ENCODE measurements around the gene ABI1. TPM values are rescaled to one million over a fixed set of nuclear protein-coding genes. Genes with fewer than 3 reads are reported as not detected.
"Not testable (repeated sequence)": the region's sequence is repeated elsewhere in the genome, so short reads cannot be mapped to it uniquely, and the experiment has no call there.

The ABI1 gene
- total RNA-seq, 1 donor from 2014 or later = 62.9 TPM

- peak; percentile 32 for DNase-seq (ENCODE audit: low read depth)
These were observed 55.1 kb downstream of the ABI1 start for GRCh38 chr10:26805567-26806245.

- DNase-seq (ENCODE audit: low read depth) = no peak
These were observed 56.1 kb downstream of the ABI1 start for GRCh38 chr10:26804418-26805393.

DNA sequence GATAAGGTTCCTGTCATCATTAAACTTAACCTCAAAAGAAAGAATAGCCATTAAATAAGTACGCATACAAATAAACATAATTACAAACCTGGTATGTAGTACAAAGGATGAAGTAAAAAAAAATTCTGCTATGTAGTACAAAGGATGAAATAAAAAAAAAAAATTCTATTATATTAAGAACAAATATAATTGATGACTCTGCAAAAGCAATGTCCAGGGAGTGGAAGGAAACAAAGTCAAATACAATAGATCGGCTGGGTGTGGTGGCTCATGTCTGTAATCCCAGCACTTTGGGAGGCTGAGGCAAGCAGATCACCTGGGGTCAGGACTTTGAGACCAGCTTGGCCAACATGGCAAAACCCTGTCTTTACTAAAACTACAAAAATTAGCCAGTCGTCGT, 56.9 kb downstream of the ABI1 start:
- no peak for DNase-seq (ENCODE audit: low read depth)

DNA sequence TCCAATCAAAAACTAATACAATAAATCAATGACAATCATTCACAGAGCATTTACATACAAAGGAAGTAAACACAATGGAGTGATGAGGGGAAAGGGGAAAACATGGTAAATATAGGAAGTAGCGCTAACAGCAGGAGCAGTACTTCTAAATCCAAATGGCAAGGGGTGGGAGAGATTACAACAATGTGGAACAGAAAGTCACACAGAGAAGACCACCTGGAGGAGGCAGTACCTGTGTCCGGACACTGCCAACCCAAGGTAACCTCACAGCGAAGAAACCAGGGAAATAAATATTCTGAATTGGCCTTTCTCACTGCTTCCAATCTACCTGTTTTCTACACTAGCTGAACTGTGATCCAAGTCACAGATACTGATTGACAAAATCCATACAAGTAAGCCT, 58.2 kb downstream of the ABI1 start:
- no peak for DNase-seq (ENCODE audit: low read depth)

DNA sequence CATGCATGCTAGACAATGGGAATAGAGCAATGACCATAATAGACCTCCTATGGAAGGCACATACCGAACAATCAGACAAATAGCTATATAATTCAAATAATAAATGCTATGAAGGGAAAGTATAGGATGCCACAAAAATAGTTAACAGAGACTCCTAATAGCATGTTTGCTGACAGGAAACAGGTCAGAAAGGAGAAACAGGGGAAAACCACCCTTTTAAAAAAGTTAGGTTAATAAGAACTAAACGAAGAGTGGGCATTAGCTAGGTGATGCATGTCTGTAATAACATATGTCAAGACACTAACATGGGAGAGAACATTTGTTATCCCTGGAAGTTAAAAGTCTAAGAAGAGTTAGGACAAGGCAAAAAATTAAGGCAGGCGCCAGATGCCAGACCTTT, 58.9 kb downstream of the ABI1 start:
- DNase-seq (ENCODE audit: low read depth) = no peak

DNA sequence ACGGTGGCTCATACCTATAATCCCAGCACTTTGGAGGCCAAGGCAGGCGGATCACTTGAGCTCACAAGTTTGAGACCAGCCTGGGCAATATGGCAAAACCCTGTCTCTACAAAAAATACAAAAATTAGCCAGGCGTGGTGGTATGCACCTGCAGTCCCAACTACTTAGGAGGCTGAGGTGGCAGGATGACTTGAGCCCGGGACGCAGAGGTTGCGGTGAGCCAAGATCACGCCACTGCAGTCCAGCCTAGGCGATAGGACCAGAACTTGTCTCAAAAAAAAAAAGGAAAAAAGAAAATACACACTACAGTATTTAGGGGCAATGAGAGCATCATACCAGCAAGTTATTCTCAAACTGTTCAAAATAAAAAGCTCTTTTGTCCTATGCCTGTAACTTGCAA, 59.5 kb downstream of the ABI1 start:
- no peak for DNase-seq (ENCODE audit: low read depth)

DNA sequence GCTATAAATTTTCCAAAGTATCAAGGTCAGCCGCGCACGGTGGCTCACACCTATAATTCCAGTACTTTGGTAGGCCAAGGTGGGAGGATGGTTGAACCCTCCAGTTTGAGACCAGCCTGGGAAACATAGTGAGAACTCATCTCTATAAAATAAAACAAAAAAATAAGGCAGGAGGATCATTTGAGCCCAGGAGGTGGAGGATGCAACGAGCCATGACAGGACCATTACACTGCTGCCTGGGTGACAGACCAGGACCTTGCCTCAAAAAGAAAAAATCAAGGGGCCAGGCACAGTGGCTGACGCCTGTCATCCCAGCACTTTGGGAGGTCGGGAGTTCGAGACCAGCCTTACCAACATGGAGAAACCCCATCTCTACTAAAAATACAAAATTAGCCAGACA, 60.3 kb downstream of the ABI1 start:
- no peak for DNase-seq (ENCODE audit: low read depth)

DNA sequence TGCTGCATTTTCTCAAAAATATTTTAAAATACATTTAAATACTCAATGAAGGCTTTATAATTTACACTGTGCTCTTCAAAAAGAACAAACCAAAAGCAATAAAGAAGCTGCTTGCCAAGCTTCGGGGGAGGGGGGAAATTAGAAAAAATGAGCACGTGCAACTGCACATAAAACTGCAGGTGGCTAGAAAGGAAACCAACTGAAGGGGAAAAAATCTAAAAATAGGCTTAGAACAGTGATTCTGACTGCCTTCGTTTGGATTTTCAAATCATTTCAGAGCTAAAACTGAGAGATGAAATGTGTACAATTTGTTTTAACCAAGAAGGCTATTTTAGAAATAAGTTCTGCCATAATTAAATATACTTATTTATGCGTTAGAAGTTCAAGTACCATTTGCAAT, 61.4 kb downstream of the ABI1 start:
- no peak for DNase-seq (ENCODE audit: low read depth)

DNA sequence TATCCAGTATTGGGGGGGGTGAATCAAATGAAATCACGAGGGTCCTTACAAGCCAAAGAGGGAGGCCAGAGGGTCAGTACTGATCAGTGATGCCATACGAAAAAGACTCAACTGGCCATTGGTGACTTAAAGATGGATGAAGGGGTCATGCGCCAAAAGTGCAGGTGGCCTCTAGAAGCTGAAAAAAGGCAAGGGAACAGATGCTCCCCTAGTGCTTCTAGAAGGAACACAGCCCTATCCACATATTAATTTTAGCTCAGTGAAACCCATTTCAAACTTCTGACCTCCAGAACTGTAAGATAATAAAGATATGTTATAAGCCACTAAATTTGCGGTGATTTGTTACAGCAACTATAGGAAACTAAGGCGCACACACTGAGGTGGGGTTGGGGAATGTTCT, 62.5 kb downstream of the ABI1 start:
- no peak for DNase-seq (ENCODE audit: low read depth)

GRCh38 chr10:26797340-26797739, 63.4 kb downstream of the ABI1 start:
- no peak for DNase-seq (ENCODE audit: low read depth)

GRCh38 chr10:26792758-26793495, 67.8 kb downstream of the ABI1 start:
- no peak for DNase-seq (ENCODE audit: low read depth)

GRCh38 chr10:26790221-26790995, 70.3 kb downstream of the ABI1 start:
- peak; percentile 36 for DNase-seq (ENCODE audit: low read depth)

DNA sequence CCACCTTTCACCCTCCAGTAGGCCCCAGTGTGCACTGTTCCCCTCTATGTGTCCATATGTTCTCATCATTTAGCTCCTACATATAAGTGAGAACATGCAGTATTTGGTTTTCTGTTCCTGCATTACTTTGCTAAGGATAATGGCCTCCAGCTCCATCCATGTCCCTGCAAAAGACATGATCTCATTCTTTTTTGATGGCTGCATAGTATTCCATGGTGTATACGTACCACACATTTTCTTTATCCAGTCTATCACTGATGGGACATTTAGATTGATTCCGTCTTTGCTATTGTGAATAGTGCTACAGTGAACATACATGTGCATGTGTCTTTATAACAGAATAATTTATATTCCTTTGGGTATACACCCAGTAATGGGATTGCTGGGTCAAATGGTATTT, 71.0 kb downstream of the ABI1 start:
- DNase-seq (ENCODE audit: low read depth) = not testable (repeated sequence)

- no peak for DNase-seq (ENCODE audit: low read depth)
These were observed 73.4 kb downstream of the ABI1 start for GRCh38 chr10:26787362-26787761.

DNA sequence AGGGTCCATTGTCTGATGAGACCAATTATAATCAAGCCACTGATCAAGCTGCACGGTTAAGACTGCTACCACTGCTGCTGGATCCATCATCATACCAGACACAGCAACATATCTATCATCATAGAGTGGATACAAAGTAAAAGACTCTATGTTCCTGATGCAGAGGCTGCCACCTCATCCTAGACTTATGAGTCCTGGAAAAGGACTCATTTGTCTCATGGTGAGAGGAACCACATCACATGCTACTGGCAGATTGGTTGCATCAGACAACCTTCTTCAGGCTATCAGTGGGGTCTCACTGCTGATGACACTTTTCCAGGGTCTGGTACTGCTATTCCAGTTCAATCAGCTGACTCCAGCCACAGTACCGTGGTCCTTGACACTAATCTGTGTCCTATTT, 79.0 kb downstream of the ABI1 start:
- peak; percentile 9 for DNase-seq (ENCODE audit: low read depth)

- DNase-seq (ENCODE audit: low read depth) = peak; percentile 52
These were observed 79.8 kb downstream of the ABI1 start for GRCh38 chr10:26780793-26781601.

- DNase-seq (ENCODE audit: low read depth) = peak; percentile 54
These were observed 80.5 kb downstream of the ABI1 start for GRCh38 chr10:26780106-26780792.

DNA sequence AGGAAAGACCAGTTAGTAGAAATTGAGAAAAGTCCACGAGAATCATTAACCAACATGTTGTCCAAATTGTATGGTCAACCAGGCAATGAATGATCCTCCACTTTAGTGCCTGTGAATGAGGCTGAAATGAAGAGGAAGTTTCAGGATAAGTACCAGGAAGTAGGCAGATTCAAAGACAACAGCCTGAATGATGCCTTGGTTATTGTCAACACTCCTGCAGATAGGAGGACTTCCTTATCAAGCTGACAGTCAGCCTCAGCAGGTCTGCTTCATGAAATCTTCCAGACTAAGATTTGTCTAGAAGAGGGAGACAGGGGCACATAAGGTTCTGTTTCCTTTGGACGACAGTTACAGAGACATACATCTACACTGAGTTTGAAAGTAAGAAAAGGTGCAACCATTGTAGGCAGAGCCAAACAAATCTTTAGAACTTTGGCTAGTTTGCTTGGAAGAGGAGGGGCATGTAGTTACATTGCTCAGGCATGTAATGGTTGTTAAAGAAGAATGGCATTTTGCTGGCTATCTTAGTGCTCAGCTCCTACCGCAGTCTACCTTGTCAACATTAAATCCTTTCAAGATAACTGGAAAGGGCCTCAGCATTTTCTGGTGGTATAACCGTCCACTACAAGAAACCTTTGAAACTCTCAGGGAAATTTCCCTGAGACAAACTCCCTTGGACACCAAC, 81.4 kb downstream of the ABI1 start:
- no peak for DNase-seq (ENCODE audit: low read depth)

- DNase-seq (ENCODE audit: low read depth) = no peak
These were observed 83.1 kb downstream of the ABI1 start for GRCh38 chr10:26777686-26778085.

All from myocyte (in vitro differentiated cells).